Adrenal gland (tissue), 12 donors: Measurements from ENCODE around the gene CEBPE. TPM values are rescaled to one million over a fixed set of nuclear protein-coding genes. Genes with fewer than 3 reads are reported as not detected.

ENCODE experiments used
- DNase-seq, 7 donors: peaks; one replicate each; pipeline ENCODE4 v3.0.0-alpha.2; 2019 to 2020
- H3K27ac ChIP-seq, 5 donors: fragments of 200-600 bp; sonication (generic) in 4 of 5; 1 replicate in 3 of 5; 2 replicates in 2 of 5; pipeline versions ENCODE4 v1.5.1 to v1.8.0; 2016 to 2020; ENCODE audit warnings: mild to moderate bottlenecking in 1 of 5
- H3K27me3 ChIP-seq: fragments of 200-600 bp; 2 replicates; pipeline ENCODE4 v1.8.0; 2021
- H3K36me3 ChIP-seq, 2 donors: fragments of 200-600 bp; replicated peaks in 1 of 2; 1 replicate in 1 of 2; 2 replicates in 1 of 2; pipeline versions ENCODE4 v1.5.1 to v1.8.0; 2018 to 2022
- H3K4me1 ChIP-seq, 2 donors: fragments of 200-600 bp; replicated peaks in 1 of 2; 1 replicate in 1 of 2; 2 replicates in 1 of 2; pipeline versions ENCODE4 v1.5.1 to v1.8.0; 2018 to 2021
- H3K4me3 ChIP-seq, 4 donors: fragments of 200-600 bp; sonication (generic) in 3 of 4; one replicate each; pipeline ENCODE4 v1.5.1; 2016 to 2018
- H3K9me3 ChIP-seq, 3 donors: fragments of 200-600 bp; sonication (generic) in 1 of 3; replicated peaks in 1 of 3; 1 replicate in 2 of 3; 2 replicates in 1 of 3; pipeline versions ENCODE4 v1.5.1 to v1.8.0; 2016 to 2021
- CTCF ChIP-seq, 6 experiments: fragments of 450-650 bp in 4 of 6; fragments of 200-600 bp in 2 of 6; sonication (generic) in 1 of 6; IDR thresholded peaks; 1 replicate in 5 of 6; 2 replicates in 1 of 6; pipeline versions ENCODE4 v1.5.1 to v1.8.0; 2016 to 2021; ENCODE audit warnings: antibody characterized with exemption in 6 of 6, mild to moderate bottlenecking in 2 of 6, moderate library complexity in 1 of 6
- POLR2A ChIP-seq, 2 donors: fragments of 450-650 bp; IDR thresholded peaks; one replicate each; pipeline ENCODE4 v1.6.1; 2017; ENCODE audit warnings: antibody characterized with exemption in 2 of 2, mild to moderate bottlenecking in 2 of 2, moderate library complexity in 1 of 2
- WGBS, 4 donors: extraction: QIAGEN DNeasy Blood & Tissue Kit in 2 of 4; methylation state at CpG; one replicate each; pipeline versions ENCODE4 v1.1.5 to v1.1.7; 2013 to 2017; 5-methylcytosine and 5-hydroxymethylcytosine counted together
- intact Hi-C, 2 donors: fragments of 100-400 bp; cut with DNase I; formaldehyde crosslinking; loops; one replicate each; pipeline versions ENCODE4 v1.14.1 to v1.15.0; 2022 to 2023
- polyA plus RNA-seq, 3 donors: library from polyadenylated mRNA; stranded (reverse); fragments of 200-250 nt in 2 of 3; fragments of 350-450 nt in 1 of 3; fragmentation: Illumina TruSeq in 1 of 3; extraction: RNeasy Lipid Tissue Mini Kit (QIAGEN cat#74804) in 1 of 3; gene quantifications; one replicate each; pipeline ENCODE4 v1.2.3, GENCODE V29; 2013 to 2014
- total RNA-seq, 9 donors: library from RNA; depleted of rRNA in 4 of 9; stranded (reverse); fragments of >200 nt in 4 of 9; fragments of 120-200 nt in 1 of 9; fragmentation: NEBNext Ultra II Directional in 1 of 9; extraction: Animal tissue kit (Norgen Biotek cat#: 25700) in 1 of 9; gene quantifications; one replicate each; pipeline versions ENCODE4 v1.1.0 to v1.2.4, GENCODE V29; 2013 to 2023
- donor health status: healthy with polysubstance abuse.
- donor health status: Bipolar disorder and iron deficiency.
- donor health status: DM: yes; HTN: yes; CAD: no.
- donor health status: DM: no; HTN: no; CAD: no.
- donor health status: DM: no; HTN: no; CAD: no.
- donor health status: DM: yes; HTN: yes; CAD: no.

The CEBPE gene
- total and polyA plus RNA-seq, 12 donors = 0.03 to 0.40 (median 0.15) TPM; not detected in 9

GRCh38 chr14:23164949-23165348 is 45.9 kb upstream of the CEBPE start:
- WGBS, 4 donors = 91 to 96% (median 94%) methylated on average over 5 of the region's 5 CpGs
- DNase-seq = no peak
- Histone ChIP-seq H3K27me3 (no peaks in the 10 kb centered on the region), H3K4me1 (peaks cover 11 to 20% of the 10 kb centered on the region in 2 donors), H3K27ac (no peak overlapping the region), H3K36me3 (peaks cover 0 to 7% of the 10 kb centered on the region in 2 donors), H3K9me3 (no peaks in the 10 kb centered on the region), H3K4me3 (no peak overlapping the region)
- TF ChIP-seq CTCF (IDR thresholded peaks at IDR 0.05) (no peak), POLR2A (IDR thresholded peaks at IDR 0.05) (no peak)
- intact Hi-C loops = no loop called here

- H3K4me1 ChIP-seq = peaks cover 11 to 24% of the 10 kb centered on the region in 2 donors
- DNase-seq = no peak
- H3K9me3 ChIP-seq = no peaks in the 10 kb centered on the region
- intact Hi-C loops = no loop called here
- no peaks in the 10 kb centered on the region for H3K27me3 ChIP-seq
- no peak for TF ChIP-seq POLR2A (IDR thresholded peaks at IDR 0.05)
- TF ChIP-seq CTCF (IDR thresholded peaks at IDR 0.05) = no peak
- no peak overlapping the region for H3K4me3 ChIP-seq
- no peak overlapping the region for H3K27ac ChIP-seq
- H3K36me3 ChIP-seq = peaks cover 0 to 7% of the 10 kb centered on the region in 2 donors
- 79 to 87% (median 83%) methylated on average over 2 of the region's 2 CpGs for WGBS, 4 donors
These were observed 45.2 kb upstream of the CEBPE start for GRCh38 chr14:23164250-23164649.

DNA sequence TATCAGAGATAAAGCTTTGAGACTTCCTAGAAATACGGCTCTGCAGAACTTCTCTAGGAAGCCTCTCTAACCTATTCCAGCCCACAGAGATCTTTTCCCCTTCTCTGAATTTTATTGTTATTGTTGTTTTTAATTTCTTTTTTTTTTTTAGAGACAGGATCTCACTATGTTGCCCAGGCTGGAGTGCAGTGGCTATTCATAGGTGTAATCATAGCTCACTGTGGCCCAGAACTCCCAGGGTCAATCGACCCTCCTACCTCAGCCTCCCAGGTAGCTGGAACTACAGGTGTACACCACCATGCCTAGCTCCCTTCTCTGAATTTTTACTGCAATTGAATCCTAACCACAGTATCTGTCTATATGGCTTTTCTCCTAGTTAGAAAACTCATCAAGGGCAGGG is 44.8 kb upstream of the CEBPE start:
- no peak overlapping the region for H3K27ac ChIP-seq
- no peak for DNase-seq
- WGBS, 4 donors = 86 to 92% (median 88%) methylated on average over 2 of the region's 2 CpGs
- intact Hi-C loops = no loop called here
- H3K36me3 ChIP-seq = peaks cover 0 to 7% of the 10 kb centered on the region in 2 donors
- no peaks in the 10 kb centered on the region for H3K27me3 ChIP-seq
- H3K4me1 ChIP-seq = peaks cover 11 to 24% of the 10 kb centered on the region in 2 donors
- H3K4me3 ChIP-seq = no peak overlapping the region
- H3K9me3 ChIP-seq = no peaks in the 10 kb centered on the region
- TF ChIP-seq CTCF (IDR thresholded peaks at IDR 0.05) (no peak), POLR2A (IDR thresholded peaks at IDR 0.05) (no peak)

- Histone ChIP-seq H3K27ac (peak overlapping the region in 1 of 5 donors; percentile 67), H3K27me3 (no peaks in the 10 kb centered on the region), H3K36me3 (peaks cover 0 to 7% of the 10 kb centered on the region in 2 donors), H3K4me1 (peaks cover 11 to 24% of the 10 kb centered on the region in 2 donors), H3K9me3 (no peaks in the 10 kb centered on the region), H3K4me3 (no peak overlapping the region)
- DNase-seq = no peak
- intact Hi-C loops = no loop called here
- no peak for TF ChIP-seq POLR2A (IDR thresholded peaks at IDR 0.05)
- TF ChIP-seq CTCF (IDR thresholded peaks at IDR 0.05) = no peak
- WGBS, 4 donors = 61 to 79% (median 74%) methylated on average over 1 to 4 of the region's 4 CpGs
These were observed 43.7 kb upstream of the CEBPE start for GRCh38 chr14:23162800-23163199.
